GM18519 (cell line): ENCODE measurements around the gene NAMPT.
"Not testable (repeated sequence)": the region's sequence is repeated elsewhere in the genome, so short reads cannot be mapped to it uniquely, and the experiment has no call there.

Experiments used
- ATAC-seq: cut with Tn5 transposase; IDR thresholded peaks from one replicate; pipeline ENCODE4 v1.9.1; 2021; ENCODE audit warnings: mild to moderate bottlenecking, moderate library complexity; ENCODE audit not compliant: unreplicated experiment, low FRiP score

The NAMPT gene

GRCh38 chr7:106238830-106239229 is 46.0 kb downstream of the NAMPT start:
- no peak for ATAC-seq

GRCh38 chr7:106236065-106236464 is 48.7 kb downstream of the NAMPT start:
- no peak for ATAC-seq

- ATAC-seq, result no peak
These were observed 50.4 kb downstream of the NAMPT start for GRCh38 chr7:106234425-106234824.

GRCh38 chr7:106231856-106232490 is 52.8 kb downstream of the NAMPT start:
- no peak for ATAC-seq

- no peak for ATAC-seq
These were observed 58.9 kb downstream of the NAMPT start for GRCh38 chr7:106225856-106226255.

GRCh38 chr7:106224797-106225196 is 60.0 kb downstream of the NAMPT start:
- no peak for ATAC-seq

GRCh38 chr7:106223156-106223555 is 61.6 kb downstream of the NAMPT start:
- ATAC-seq, result no peak

GRCh38 chr7:106222545-106222944 is 62.2 kb downstream of the NAMPT start:
- no peak for ATAC-seq

GRCh38 chr7:106220307-106220706 is 64.5 kb downstream of the NAMPT start:
- ATAC-seq, result no peak

GRCh38 chr7:106219170-106219569 is 65.6 kb downstream of the NAMPT start:
- no peak for ATAC-seq

GRCh38 chr7:106218546-106218945 is 66.2 kb downstream of the NAMPT start:
- no peak for ATAC-seq

- no peak for ATAC-seq
These were observed 67.8 kb downstream of the NAMPT start for GRCh38 chr7:106216923-106217542.

GRCh38 chr7:106216517-106216922 is 68.3 kb downstream of the NAMPT start:
- no peak for ATAC-seq

- no peak for ATAC-seq
These were observed 68.8 kb downstream of the NAMPT start for GRCh38 chr7:106215868-106216516.

GRCh38 chr7:106208944-106209343 is 75.8 kb downstream of the NAMPT start:
- not testable (repeated sequence) for ATAC-seq

- no peak for ATAC-seq
These were observed 77.8 kb downstream of the NAMPT start for GRCh38 chr7:106206826-106207541.

- no peak for ATAC-seq
These were observed 79.1 kb downstream of the NAMPT start for GRCh38 chr7:106205621-106206222.

- ATAC-seq, result no peak
These were observed 81.3 kb downstream of the NAMPT start for GRCh38 chr7:106203473-106203872.

- no peak for ATAC-seq
These were observed 83.6 kb downstream of the NAMPT start for GRCh38 chr7:106201164-106201563.

GRCh38 chr7:106199813-106200364 is 84.9 kb downstream of the NAMPT start:
- ATAC-seq, result no peak

- no peak for ATAC-seq
These were observed 85.8 kb downstream of the NAMPT start for GRCh38 chr7:106199024-106199423.
